ENCODE measurements around the gene RPS18. TPM values are rescaled to one million over a fixed set of nuclear protein-coding genes. Genes with fewer than 3 reads are reported as not detected.

RPS18 gene
- total and polyA plus RNA-seq, 2 of the 13 experiments (the other 11 are each of a cell fraction or from before 2014, with no cell fraction given): 3,896 to 5,806 TPM

DNA sequence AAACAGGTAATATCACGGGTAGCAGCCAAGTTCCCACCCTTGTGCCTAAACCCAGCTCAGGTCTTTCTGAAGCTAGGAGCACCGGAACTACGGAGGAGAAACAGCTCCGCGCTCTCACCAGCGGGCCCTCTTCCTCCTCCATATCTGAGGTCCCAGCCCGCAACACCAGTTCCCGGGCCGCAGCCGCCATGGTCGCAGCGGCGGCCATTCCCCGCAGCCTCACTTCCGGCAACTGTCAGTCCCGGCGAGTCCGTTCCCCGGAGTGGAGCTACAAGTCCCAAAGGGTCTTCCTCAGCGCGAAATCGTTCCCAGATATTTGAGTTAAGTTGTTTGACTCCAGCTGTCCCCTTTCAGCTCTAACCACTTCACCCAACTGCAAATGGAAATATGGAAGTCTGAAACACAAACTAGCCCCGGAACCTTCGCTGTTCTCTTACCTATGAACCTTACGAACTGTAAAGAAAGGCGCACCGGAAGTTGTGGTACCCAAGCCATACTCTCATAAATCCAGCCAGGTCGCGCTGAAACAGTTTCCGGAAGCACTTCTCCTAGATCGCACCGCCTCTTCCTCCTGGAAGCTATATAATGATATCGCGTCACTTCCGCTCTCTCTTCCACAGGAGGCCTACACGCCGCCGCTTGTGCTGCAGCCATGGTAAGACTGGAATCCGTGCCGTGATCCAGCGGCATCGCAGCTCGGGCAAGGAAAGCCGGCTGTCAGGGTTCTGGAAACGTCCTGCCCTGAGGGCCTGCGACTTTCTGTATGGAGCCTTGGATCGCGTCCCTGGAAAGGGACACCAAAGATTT, at the start of gene RPS18, which contains the start of gene VPS52 (continued):
- TF ChIP-seq, protein P1, sequence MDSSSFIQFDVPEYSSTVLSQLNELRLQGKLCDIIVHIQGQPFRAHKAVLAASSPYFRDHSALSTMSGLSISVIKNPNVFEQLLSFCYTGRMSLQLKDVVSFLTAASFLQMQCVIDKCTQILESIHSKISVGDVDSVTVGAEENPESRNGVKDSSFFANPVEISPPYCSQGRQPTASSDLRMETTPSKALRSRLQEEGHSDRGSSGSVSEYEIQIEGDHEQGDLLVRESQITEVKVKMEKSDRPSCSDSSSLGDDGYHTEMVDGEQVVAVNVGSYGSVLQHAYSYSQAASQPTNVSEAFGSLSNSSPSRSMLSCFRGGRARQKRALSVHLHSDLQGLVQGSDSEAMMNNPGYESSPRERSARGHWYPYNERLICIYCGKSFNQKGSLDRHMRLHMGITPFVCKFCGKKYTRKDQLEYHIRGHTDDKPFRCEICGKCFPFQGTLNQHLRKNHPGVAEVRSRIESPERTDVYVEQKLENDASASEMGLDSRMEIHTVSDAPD (CRISPR knock-in tag; IDR thresholded peaks at IDR 0.05): peak; percentile 86
- TF ChIP-seq ZNF441 (CRISPR knock-in tag; IDR thresholded peaks at IDR 0.05; ENCODE audit: borderline replicate concordance) (peak; percentile 45), ZFP90 (CRISPR knock-in tag; IDR thresholded peaks at IDR 0.05; ENCODE audit: borderline replicate concordance) (peak; percentile 88), PRMT3 (CRISPR knock-in tag; IDR thresholded peaks at IDR 0.05; ENCODE audit: borderline replicate concordance, low read depth) (no peak), AGO1 (IDR thresholded peaks at IDR 0.05; ENCODE audit: low read depth, low read length, poor library complexity, severe bottlenecking) (peak; percentile 70), NR2F1 (CRISPR knock-in tag; IDR thresholded peaks at IDR 0.05) (peak in 1 of 2 experiments; percentile 11; a peak in 1 of 4 replicates), SOX13 (IDR thresholded peaks at IDR 0.05) (peak; percentile 58; the same call in 1 of the 2 replicates), SOX13 (CRISPR knock-in tag; conservative IDR thresholded peaks at IDR 0.05 in 1 of 2, IDR thresholded peaks at IDR 0.05 in 1 of 2) (peak in 1 of 2 experiments; percentile 35; a peak in 1 of 4 replicates), ZNF225 (CRISPR knock-in tag; IDR thresholded peaks at IDR 0.05) (peak; percentile 85; the same call in 1 of the 2 replicates), KLF9 (CRISPR knock-in tag; IDR thresholded peaks at IDR 0.05; ENCODE audit: low read depth) (peak; percentile 86; the same call in 1 of the 2 replicates)
- TF ChIP-seq, protein P2, sequence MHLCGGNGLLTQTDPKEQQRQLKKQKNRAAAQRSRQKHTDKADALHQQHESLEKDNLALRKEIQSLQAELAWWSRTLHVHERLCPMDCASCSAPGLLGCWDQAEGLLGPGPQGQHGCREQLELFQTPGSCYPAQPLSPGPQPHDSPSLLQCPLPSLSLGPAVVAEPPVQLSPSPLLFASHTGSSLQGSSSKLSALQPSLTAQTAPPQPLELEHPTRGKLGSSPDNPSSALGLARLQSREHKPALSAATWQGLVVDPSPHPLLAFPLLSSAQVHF (CRISPR knock-in tag; IDR thresholded peaks at IDR 0.05): 0 out of 2 replicates have a peak, but pooled peaks have one; percentile 24
- TF ChIP-seq, protein P3, sequence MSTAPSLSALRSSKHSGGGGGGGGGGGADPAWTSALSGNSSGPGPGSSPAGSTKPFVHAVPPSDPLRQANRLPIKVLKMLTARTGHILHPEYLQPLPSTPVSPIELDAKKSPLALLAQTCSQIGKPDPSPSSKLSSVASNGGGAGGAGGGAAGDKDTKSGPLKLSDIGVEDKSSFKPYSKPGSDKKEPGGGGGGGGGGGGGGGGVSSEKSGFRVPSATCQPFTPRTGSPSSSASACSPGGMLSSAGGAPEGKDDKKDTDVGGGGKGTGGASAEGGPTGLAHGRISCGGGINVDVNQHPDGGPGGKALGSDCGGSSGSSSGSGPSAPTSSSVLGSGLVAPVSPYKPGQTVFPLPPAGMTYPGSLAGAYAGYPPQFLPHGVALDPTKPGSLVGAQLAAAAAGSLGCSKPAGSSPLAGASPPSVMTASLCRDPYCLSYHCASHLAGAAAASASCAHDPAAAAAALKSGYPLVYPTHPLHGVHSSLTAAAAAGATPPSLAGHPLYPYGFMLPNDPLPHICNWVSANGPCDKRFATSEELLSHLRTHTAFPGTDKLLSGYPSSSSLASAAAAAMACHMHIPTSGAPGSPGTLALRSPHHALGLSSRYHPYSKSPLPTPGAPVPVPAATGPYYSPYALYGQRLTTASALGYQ (CRISPR knock-in tag; IDR thresholded peaks at IDR 0.05): 0 out of 2 replicates have a peak, but pooled peaks have one; percentile 24
- TF ChIP-seq, protein P4, sequence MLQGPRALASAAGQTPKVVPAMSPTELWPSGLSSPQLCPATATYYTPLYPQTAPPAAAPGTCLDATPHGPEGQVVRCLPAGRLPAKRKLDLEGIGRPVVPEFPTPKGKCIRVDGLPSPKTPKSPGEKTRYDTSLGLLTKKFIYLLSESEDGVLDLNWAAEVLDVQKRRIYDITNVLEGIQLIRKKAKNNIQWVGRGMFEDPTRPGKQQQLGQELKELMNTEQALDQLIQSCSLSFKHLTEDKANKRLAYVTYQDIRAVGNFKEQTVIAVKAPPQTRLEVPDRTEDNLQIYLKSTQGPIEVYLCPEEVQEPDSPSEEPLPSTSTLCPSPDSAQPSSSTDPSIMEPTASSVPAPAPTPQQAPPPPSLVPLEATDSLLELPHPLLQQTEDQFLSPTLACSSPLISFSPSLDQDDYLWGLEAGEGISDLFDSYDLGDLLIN (CRISPR knock-in tag; IDR thresholded peaks at IDR 0.05; ENCODE audit: borderline replicate concordance): peak; percentile 48
- TF ChIP-seq, protein P5, sequence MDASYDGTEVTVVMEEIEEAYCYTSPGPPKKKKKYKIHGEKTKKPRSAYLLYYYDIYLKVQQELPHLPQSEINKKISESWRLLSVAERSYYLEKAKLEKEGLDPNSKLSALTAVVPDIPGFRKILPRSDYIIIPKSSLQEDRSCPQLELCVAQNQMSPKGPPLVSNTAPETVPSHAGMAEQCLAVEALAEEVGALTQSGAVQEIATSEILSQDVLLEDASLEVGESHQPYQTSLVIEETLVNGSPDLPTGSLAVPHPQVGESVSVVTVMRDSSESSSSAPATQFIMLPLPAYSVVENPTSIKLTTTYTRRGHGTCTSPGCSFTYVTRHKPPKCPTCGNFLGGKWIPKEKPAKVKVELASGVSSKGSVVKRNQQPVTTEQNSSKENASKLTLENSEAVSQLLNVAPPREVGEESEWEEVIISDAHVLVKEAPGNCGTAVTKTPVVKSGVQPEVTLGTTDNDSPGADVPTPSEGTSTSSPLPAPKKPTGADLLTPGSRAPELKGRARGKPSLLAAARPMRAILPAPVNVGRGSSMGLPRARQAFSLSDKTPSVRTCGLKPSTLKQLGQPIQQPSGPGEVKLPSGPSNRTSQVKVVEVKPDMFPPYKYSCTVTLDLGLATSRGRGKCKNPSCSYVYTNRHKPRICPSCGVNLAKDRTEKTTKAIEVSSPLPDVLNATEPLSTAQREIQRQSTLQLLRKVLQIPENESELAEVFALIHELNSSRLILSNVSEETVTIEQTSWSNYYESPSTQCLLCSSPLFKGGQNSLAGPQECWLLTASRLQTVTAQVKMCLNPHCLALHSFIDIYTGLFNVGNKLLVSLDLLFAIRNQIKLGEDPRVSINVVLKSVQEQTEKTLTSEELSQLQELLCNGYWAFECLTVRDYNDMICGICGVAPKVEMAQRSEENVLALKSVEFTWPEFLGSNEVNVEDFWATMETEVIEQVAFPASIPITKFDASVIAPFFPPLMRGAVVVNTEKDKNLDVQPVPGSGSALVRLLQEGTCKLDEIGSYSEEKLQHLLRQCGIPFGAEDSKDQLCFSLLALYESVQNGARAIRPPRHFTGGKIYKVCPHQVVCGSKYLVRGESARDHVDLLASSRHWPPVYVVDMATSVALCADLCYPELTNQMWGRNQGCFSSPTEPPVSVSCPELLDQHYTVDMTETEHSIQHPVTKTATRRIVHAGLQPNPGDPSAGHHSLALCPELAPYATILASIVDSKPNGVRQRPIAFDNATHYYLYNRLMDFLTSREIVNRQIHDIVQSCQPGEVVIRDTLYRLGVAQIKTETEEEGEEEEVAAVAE (CRISPR knock-in tag; IDR thresholded peaks at IDR 0.05; ENCODE audit: borderline replicate concordance): 0 out of 2 replicates have a peak, but pooled peaks have one; percentile 22
- TF ChIP-seq, protein P6, sequence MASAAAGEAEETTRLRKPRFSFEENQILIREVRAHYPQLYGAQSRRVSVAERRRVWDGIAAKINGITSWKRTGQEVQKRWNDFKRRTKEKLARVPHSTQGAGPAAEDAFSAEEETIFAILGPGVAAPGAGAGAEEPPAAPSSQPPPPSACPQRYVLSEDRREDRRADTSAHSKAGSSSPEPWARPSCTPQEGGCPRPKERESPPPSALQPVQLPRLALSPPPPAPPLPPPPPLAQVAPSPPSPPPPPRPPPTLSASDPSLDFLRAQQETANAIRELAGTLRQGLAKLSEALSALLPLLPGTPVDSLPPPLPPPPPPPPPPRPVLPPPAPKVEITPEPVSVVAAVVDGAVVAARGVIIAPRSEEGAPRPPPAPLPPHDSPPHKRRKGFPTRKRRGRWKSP (CRISPR knock-in tag; IDR thresholded peaks at IDR 0.05): peak; percentile 80

Measured in HepG2 (cell line).